ENCODE results near the gene SSTR4.
"Not testable (repeated sequence)": the region's sequence is repeated elsewhere in the genome, so short reads cannot be mapped to it uniquely, and the experiment has no call there.

The SSTR4 gene

GRCh38 chr20:23034721-23035671 is at the start of gene SSTR4:
TSS of gene SSTR4 (plus strand) at chr20:23035312. CDS start at chr20:23035484, 172 bp downstream.
- no peak for DNase-seq

GRCh38 chr20:22986601-22987000 is 48.5 kb upstream of the SSTR4 start:
- DNase-seq = no peak

DNA sequence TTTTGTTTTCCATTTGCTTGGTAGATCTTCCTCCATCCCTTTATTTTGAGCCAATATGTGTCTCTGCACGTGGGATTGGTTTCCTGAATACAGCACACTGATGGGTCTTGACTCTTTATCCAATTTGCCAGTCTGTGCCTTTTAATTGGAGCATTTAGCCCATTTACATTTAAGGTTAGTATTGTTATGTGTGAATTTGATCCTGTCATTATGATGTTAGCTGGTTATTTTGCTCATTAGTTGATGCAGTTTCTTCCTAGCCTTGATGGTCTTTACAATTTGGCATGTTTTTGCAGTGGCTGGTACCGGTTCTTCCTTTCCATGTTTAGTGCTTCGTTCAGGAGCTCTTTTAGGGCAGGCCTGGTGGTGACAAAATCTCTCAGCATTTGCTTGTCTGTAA is 43.7 kb upstream of the SSTR4 start:
- not testable (repeated sequence) for DNase-seq

- DNase-seq = no peak
Measured at GRCh38 chr20:22993823-22994222, 41.3 kb upstream of the SSTR4 start.

DNA sequence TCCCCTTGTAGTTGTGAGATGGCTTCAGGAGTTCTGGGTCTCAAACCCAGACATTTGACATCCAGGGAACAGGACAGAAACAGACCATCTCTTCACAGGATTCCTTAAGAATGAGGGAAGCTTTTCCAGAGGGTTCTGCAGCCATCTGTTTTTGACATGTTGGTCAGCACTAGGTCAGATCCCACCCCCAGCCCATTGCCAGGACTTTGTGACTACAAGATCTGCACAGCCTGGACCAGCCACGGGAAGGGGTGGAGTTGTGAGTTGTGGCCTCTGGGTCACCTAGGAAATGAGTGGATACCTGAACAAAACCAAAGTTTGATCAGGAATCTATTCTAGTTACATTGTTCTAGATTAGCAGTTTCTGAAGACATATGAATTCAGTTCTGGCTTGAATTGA is 39.2 kb upstream of the SSTR4 start:
- DNase-seq = no peak

- DNase-seq = no peak
Measured at GRCh38 chr20:22998476-22998875, 36.6 kb upstream of the SSTR4 start.

DNA sequence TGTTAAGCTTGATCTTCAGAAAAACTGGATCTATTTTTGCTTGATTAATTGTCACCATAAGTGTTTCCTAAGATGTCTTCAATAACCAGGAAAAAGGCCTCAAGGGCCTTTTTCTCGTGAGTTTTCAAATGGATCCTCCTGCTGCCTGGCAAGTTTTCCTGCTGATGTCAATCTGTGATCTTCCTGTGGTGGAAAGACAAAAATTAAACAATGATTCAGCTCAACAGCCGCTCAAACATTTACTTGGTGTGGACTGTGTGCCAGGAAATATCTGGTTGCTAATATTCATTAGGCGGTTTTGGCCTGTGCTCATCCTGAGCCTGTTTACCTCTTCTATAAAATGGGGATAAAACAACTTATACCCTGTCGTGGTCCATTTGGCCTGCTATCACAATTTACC is 35.4 kb upstream of the SSTR4 start:
- no peak for DNase-seq

DNA sequence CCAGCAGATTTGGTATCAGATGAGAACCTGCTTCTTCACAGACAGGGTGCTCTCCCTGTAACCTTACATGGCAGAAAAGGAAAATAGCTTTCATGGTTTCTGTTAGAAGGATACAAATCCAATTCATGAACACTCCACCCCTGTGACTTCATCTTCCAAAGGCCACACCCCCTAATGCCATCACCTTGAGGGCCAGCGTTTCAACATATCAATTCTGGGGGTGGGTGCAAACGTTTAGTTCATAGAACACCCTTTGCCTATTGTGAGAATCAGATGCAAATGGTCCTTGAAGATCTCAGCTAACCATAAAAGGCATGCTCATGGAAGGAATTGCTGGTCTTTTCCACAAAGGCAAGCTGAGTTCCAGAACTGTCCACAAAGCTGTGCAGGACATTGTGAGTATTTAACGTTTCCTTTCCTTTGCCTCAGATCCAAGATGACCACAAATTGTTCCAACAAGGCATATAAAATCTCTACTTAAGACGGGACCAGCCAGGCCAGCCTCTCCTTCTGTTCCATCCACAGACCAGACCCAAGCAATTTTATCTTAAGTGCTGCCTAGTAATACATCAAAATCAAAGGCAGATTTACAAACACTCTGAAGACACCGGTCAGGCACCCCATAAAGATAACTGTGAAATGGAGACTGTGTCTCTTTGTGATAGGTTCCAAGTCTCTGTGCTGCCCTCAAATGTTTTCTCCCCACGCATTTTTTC is 34.7 kb upstream of the SSTR4 start:
- no peak for DNase-seq

- no peak for DNase-seq
Measured at GRCh38 chr20:23002276-23002675, 32.8 kb upstream of the SSTR4 start.

- DNase-seq = no peak
Measured at GRCh38 chr20:23003077-23003635, 32.0 kb upstream of the SSTR4 start.

- DNase-seq = no peak
Measured at GRCh38 chr20:23003881-23004460, 31.1 kb upstream of the SSTR4 start.

DNA sequence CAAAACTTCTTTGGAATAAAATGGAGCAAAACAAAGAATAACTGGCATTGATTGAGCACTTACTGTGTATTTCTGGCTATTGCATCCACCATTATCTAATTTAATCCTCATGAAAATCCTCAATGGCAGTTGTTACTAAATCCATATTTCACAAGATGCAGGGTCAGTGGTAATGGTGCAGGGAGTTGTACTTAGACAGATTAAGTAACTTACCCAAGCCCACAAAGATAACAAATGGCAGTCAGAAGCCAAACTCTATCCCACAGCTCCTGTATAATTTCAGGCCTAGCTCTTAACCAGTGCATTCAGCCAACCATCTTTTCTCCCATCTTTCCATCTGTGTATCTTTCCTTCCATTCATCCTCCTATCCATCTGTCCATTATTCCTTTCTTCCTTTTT is 29.3 kb upstream of the SSTR4 start:
- no peak for DNase-seq

DNA sequence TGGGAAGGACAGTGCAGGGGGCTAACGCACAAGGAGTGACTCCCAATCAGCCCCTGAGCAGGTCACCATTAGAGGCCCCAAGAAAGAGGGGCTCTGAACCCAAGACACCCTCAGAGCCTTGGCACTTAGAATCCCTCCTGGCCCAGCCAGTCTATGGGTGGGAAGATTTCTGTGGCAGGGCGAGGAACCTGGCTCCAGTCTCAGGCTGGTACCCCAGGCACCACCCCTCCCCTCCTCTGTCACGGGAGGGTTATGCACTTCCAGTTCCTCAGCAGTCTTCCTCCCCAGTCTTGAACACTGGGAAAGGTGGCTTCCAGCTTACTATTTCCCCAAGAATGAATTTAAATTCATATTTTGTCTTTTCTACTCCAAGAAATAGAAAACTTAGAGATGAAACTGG is 27.6 kb upstream of the SSTR4 start:
- no peak for DNase-seq

GRCh38 chr20:23007886-23008655 is 27.0 kb upstream of the SSTR4 start:
- no peak for DNase-seq

- no peak for DNase-seq
Measured at GRCh38 chr20:23008667-23009066, 26.4 kb upstream of the SSTR4 start.

GRCh38 chr20:23009636-23010035 is 25.5 kb upstream of the SSTR4 start:
- DNase-seq = no peak

DNA sequence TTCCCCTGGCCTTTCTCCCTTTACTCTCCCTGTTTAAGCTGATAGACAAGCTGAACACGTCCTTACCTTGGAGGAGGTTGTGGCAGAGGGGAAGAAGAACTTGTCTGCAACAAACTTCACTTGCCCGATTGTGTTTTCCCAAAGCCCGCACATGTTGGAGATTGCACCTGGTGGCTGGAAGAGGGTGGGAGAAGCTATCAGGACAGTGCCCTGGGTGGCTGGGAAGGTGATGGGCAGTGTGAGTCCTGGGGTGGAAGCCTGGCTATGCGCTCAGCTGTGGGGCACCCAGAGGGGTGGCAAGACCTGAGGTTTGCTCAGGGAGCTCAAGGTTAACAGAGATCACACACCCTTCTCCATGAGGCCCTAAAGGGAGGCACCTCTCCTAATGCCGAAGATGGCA is 25.0 kb upstream of the SSTR4 start:
- DNase-seq = no peak

DNA sequence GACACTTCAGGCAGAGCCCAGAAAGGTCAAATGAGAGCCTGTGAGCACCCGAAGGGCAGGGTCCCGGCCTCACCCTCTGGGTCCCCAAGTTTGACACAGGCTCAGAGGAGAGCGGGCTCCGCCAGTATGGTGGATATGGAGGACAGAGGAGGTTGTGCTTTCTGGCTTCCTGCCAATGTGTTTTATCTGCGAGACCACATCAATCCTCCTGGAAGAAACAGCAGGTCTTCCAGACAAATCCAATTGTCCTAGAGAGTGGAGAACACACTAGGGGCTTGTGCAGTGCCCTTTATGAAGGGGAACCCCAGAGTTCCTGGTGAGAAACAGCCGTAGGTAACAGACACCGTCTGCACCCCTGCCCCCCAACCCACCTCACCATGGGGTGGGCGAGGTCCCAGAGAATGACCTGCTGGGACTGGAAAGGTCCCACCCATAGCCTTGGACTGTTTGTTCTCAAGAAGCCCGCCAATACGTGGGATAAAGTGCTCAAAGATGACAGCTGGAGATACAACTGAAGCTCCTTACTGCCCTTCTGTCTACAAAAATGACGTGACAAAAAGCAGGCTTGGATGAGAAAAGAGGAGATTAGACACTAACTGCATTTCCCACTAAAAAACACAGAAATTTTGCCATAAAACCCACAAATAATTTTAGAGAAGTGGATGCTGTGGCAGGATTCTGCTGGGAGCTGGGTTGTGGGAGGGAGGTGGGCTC is 23.9 kb upstream of the SSTR4 start:
- no peak for DNase-seq

DNA sequence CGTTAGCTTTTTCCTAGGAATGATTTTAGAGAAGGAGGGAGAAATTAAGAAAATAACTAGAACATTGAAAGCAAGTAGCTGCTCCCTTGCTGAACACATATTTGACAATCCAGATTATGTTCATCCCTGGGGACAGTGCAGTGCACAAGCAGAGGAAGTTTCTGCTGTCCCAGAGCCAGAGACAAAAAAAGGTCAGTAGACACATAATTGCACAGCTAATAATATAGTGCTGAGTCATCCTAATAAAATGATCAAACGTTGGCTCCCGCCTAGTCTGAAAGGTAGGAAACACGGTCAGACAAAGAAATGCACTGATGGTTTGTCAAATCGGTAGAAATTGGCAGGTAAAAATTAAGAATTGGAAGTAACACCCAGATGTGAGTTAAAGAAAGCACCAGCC is 21.7 kb upstream of the SSTR4 start:
- DNase-seq = no peak

GRCh38 chr20:23017516-23017915 is 17.6 kb upstream of the SSTR4 start:
- DNase-seq = no peak

DNA sequence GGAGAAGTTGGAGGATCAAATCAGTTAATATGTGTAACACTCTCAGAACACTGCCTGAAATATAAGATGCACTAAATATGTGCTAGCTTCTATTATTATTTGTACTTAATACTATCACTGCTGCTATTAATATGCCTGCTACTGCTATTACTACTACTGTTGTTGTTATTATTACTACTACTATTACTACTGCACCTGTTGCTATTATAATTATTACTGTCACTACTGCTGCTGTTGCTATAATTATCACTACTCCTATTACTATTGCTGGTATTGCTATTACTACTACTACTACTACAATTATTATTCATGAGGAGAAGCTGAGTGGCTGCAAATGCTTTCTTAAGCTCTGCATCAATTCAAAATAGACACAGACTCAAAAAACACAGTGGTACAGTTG is 16.7 kb upstream of the SSTR4 start:
- no peak for DNase-seq

- DNase-seq = no peak
Measured at GRCh38 chr20:23018941-23019340, 16.2 kb upstream of the SSTR4 start.
